Ishikawa (cell line): ENCODE data around the gene NUP85.
A peak's percentile ranks its signal among the peaks of the same experiment; 100 is the strongest.

Experiments
- CEBPB ChIP-seq: IDR thresholded peaks from 2 replicates; pipeline ENCODE4 v1.6.1; 2012
- CREB1 ChIP-seq: IDR thresholded peaks from 2 replicates; pipeline ENCODE4 v1.6.1; 2012; ENCODE audit warnings: low read depth
- EGR1 ChIP-seq: IDR thresholded peaks from 2 replicates; pipeline ENCODE4 v1.6.1; 2012
- EP300 ChIP-seq: IDR thresholded peaks from 2 replicates; pipeline ENCODE4 v1.6.1; 2012; ENCODE audit warnings: borderline replicate concordance
- FOXM1 ChIP-seq: IDR thresholded peaks from 2 replicates; pipeline ENCODE4 v1.6.1; 2012; ENCODE audit warnings: low read depth, borderline replicate concordance
- MAX ChIP-seq: IDR thresholded peaks from 2 replicates; pipeline ENCODE4 v1.6.1; 2012
- NFIC ChIP-seq: IDR thresholded peaks from 2 replicates; pipeline ENCODE4 v1.6.1; 2012
- RAD21 ChIP-seq: IDR thresholded peaks from 2 replicates; pipeline ENCODE4 v1.6.1; 2012; ENCODE audit warnings: low read depth
- REST ChIP-seq: IDR thresholded peaks from 2 replicates; pipeline ENCODE4 v1.6.1; 2012; ENCODE audit warnings: low read depth, mild to moderate bottlenecking
- TAF1 ChIP-seq: IDR thresholded peaks from 2 replicates; pipeline ENCODE4 v1.6.1; 2012; ENCODE audit warnings: low read depth, mild to moderate bottlenecking
- TCF12 ChIP-seq: IDR thresholded peaks from 2 replicates; pipeline ENCODE4 v1.6.1; 2012; ENCODE audit warnings: low read depth
- TEAD4 ChIP-seq: IDR thresholded peaks from 2 replicates; pipeline ENCODE4 v1.6.1; 2012
- USF1 ChIP-seq: IDR thresholded peaks from 2 replicates; pipeline ENCODE4 v1.6.1; 2012
- YY1 ChIP-seq: IDR thresholded peaks from 2 replicates; pipeline ENCODE4 v1.6.1; 2012; ENCODE audit warnings: low read depth
- ZBTB7A ChIP-seq: IDR thresholded peaks from 2 replicates; pipeline ENCODE4 v1.6.1; 2012; ENCODE audit warnings: low read depth

Gene NUP85

GRCh38 chr17:75240394-75241142 lies 35.1 kb downstream of the NUP85 start:
- TF ChIP-seq EGR1 (no peak), TEAD4 (0 out of 2 replicates have a peak, but pooled peaks have one; percentile 5), NFIC (no peak), USF1 (peak; percentile 80), RAD21 (peak; percentile 44; the same call in 1 of the 2 replicates)

- TF ChIP-seq ZBTB7A (no peak), CEBPB (no peak), RAD21 (no peak), MAX (no peak), USF1 (no peak), REST (no peak), FOXM1 (no peak), TEAD4 (no peak), CREB1 (no peak), EP300 (no peak), EGR1 (no peak), NFIC (no peak), TAF1 (no peak), YY1 (no peak), TCF12 (no peak)
These were observed 35.6 kb downstream of the NUP85 start for GRCh38 chr17:75241143-75241430.

GRCh38 chr17:75241502-75241901 lies 36.0 kb downstream of the NUP85 start:
- TF ChIP-seq USF1, result no peak
- no peak for TF ChIP-seq TAF1
- no peak for TF ChIP-seq RAD21
- no peak for TF ChIP-seq MAX
- TF ChIP-seq CEBPB, result no peak
- no peak for TF ChIP-seq FOXM1
- no peak for TF ChIP-seq NFIC
- TF ChIP-seq TCF12, result no peak
- no peak for TF ChIP-seq EGR1
- no peak for TF ChIP-seq ZBTB7A
- TF ChIP-seq CREB1, result no peak
- TF ChIP-seq YY1, result no peak
- TF ChIP-seq TEAD4, result no peak

- TF ChIP-seq RAD21 (no peak), ZBTB7A (no peak), FOXM1 (no peak), TAF1 (no peak), USF1 (no peak), YY1 (no peak), TEAD4 (no peak), REST (no peak), NFIC (no peak), MAX (no peak), EP300 (no peak), EGR1 (no peak), CREB1 (no peak), TCF12 (no peak), CEBPB (no peak)
These were observed 36.5 kb downstream of the NUP85 start for GRCh38 chr17:75241996-75242460.
